WTC11 (cell line): ENCODE results near the gene TAF11L5. TPM values are rescaled to one million over a fixed set of nuclear protein-coding genes. Genes with fewer than 3 reads are reported as not detected.
"Not testable (repeated sequence)": the region's sequence is repeated elsewhere in the genome, so short reads cannot be mapped to it uniquely, and the experiment has no call there.

Experiments used
- ATAC-seq: fragments of 200-7000 bp; cut with Tn5 transposase; 2 replicates; pipeline ENCODE4 v1.10.0; 2021; ENCODE audit warnings: mild to moderate bottlenecking, moderate library complexity
- CTCF ChIA-PET: fragments of 300-600 bp; sonication (Branson Sonifier 250); formaldehyde crosslinking; loops from one replicate; lab custom pipeline; 2021; ENCODE audit warnings: antibody characterized with exemption; lab: Charles Lee
- POLR2A ChIA-PET: fragments of 350-600 bp; sonication (Branson Sonifier 250); formaldehyde crosslinking; loops from one replicate; lab custom pipeline; 2021; ENCODE audit warnings: antibody characterized with exemption; lab: Charles Lee
- DNase-seq: peaks from one replicate; pipeline ENCODE4 v3.0.0; 2021; ENCODE audit warnings: low spot score
- H3K27ac Mint-ChIP-seq: 2 replicates; pipeline ENCODE4 v1.8.0; 2021; ENCODE audit warnings: mixed read lengths
- H3K27me3 Mint-ChIP-seq: 2 replicates; pipeline ENCODE4 v1.8.0; 2021; ENCODE audit warnings: low read depth, mild to moderate bottlenecking, moderate library complexity, mixed read lengths
- H3K36me3 Mint-ChIP-seq: 2 replicates; pipeline ENCODE4 v1.8.0; 2021; ENCODE audit warnings: mixed read lengths
- H3K4me1 Mint-ChIP-seq: 2 replicates; pipeline ENCODE4 v1.8.0; 2022; ENCODE audit warnings: mixed read lengths
- H3K4me3 Mint-ChIP-seq: 2 replicates; pipeline ENCODE4 v1.8.0; 2021; ENCODE audit warnings: mild to moderate bottlenecking, moderate library complexity, mixed read lengths
- H3K9me3 Mint-ChIP-seq: 2 replicates; pipeline ENCODE4 v1.8.0; 2021; ENCODE audit warnings: mixed read lengths
- ESRRA ChIP-seq: sonication (generic); formaldehyde crosslinking; IDR thresholded peaks from 2 replicates; pipeline ENCODE4 v1.8.1; 2022; ENCODE audit warnings: mild to moderate bottlenecking, missing genetic modification reagents, borderline replicate concordance
- ETV6 ChIP-seq: sonication (generic); formaldehyde crosslinking; IDR thresholded peaks from 2 replicates; pipeline ENCODE4 v1.8.1; 2022; ENCODE audit warnings: mild to moderate bottlenecking, missing genetic modification reagents
- GRHL2 ChIP-seq: fragments of 250-450 bp; sonication (Bioruptor Pico); IDR thresholded peaks from 2 replicates; pipeline ENCODE4 v1.8.0; 2022; ENCODE audit warnings: mild to moderate bottlenecking, moderate library complexity; ENCODE audit not compliant: insufficient replicate concordance, severe bottlenecking
- GTF2I ChIP-seq: fragments of 250-450 bp; sonication (Bioruptor Pico); conservative IDR thresholded peaks from 2 replicates; pipeline ENCODE4 v1.4.0; 2021; ENCODE audit warnings: mild to moderate bottlenecking
- JUN ChIP-seq: sonication (generic); formaldehyde crosslinking; IDR thresholded peaks from 2 replicates; pipeline ENCODE4 v1.8.0; 2023; ENCODE audit warnings: mild to moderate bottlenecking, missing genetic modification reagents
- NR3C1 ChIP-seq: sonication (generic); formaldehyde crosslinking; conservative IDR thresholded peaks from 2 replicates; pipeline ENCODE4 v1.8.1; 2023; ENCODE audit warnings: low read depth, mild to moderate bottlenecking, missing genetic modification reagents
- PRRX2 ChIP-seq: fragments of 250-450 bp; sonication (Bioruptor Pico); IDR thresholded peaks from 2 replicates; pipeline ENCODE4 v1.8.0; 2021; ENCODE audit warnings: mild to moderate bottlenecking
- TP53 ChIP-seq: sonication (generic); formaldehyde crosslinking; IDR thresholded peaks from 2 replicates; pipeline ENCODE4 v1.8.1; 2023; ENCODE audit warnings: mild to moderate bottlenecking, missing genetic modification reagents
- ZNF232 ChIP-seq: sonication (generic); formaldehyde crosslinking; IDR thresholded peaks from 2 replicates; pipeline ENCODE4 v1.8.0; 2022; ENCODE audit warnings: mild to moderate bottlenecking, missing genetic modification reagents
- total RNA-seq: library from RNA; stranded (reverse); gene quantifications from 3 replicates; pipeline ENCODE4 v1.2.3, GENCODE V29; 2021
- TF ChIP-seq, protein P1 (sequence below): sonication (generic); formaldehyde crosslinking; IDR thresholded peaks from 2 replicates; pipeline ENCODE4 v1.8.1; 2023; ENCODE audit warnings: mild to moderate bottlenecking, missing genetic modification reagents, borderline replicate concordance
- TF ChIP-seq, protein P2 (sequence below): sonication (generic); formaldehyde crosslinking; IDR thresholded peaks from 2 replicates; pipeline ENCODE4 v1.8.1; 2023; ENCODE audit warnings: mild to moderate bottlenecking, missing genetic modification reagents
- TF ChIP-seq, protein P3 (sequence below): fragments of 250-450 bp; sonication (Bioruptor Pico); IDR thresholded peaks from 2 replicates; pipeline ENCODE4 v1.8.0; 2021; ENCODE audit warnings: mild to moderate bottlenecking
- TF ChIP-seq, protein P4 (sequence below): sonication (generic); formaldehyde crosslinking; IDR thresholded peaks from 2 replicates; pipeline ENCODE4 v1.8.0; 2023; ENCODE audit warnings: missing genetic modification reagents
- TF ChIP-seq, protein P5 (sequence below): fragments of 250-450 bp; sonication (Bioruptor Pico); IDR thresholded peaks from 2 replicates; pipeline ENCODE4 v2.1.2; 2022; ENCODE audit warnings: mild to moderate bottlenecking, moderate library complexity

Gene TAF11L5
- total RNA-seq, 1 experiment from 2014 or later, result not detected

DNA sequence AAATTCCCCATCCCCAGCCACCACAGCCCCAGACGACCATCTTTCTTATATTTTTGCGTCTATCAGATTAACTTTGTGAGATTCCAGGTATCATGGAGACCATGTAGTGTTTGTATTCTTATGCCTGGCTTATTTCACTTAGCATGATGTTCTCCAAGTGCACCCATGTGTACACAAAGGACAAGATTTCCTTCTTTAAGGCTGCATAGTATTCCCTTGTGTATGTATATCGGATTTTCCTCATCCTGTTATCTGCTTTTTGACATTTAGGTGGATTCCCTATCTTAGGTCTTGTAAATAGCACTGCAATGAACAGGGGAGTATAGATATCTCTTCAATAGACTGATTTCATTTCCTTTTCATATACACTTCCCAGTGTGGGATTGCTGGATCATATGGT is 32.3 kb upstream of the TAF11L5 start:
- ChIA-PET CTCF (no interaction called here), POLR2A (no interaction called here)
- Mint-ChIP-seq H3K9me3 (peaks cover 11% of the 10 kb centered on the region), H3K36me3 (no peaks in the 10 kb centered on the region), H3K4me1 (peaks cover 4% of the 10 kb centered on the region), H3K27me3 (no peaks in the 10 kb centered on the region), H3K27ac (no peak overlapping the region)
- DNase-seq (no peak), ATAC-seq (no peak)
- TF ChIP-seq ETV6 (CRISPR knock-in tag) (no peak), GRHL2 (CRISPR knock-in tag) (no peak), PRRX2 (CRISPR knock-in tag) (no peak), JUN (no peak), GTF2I (CRISPR knock-in tag) (no peak)
- TF ChIP-seq, protein P1, sequence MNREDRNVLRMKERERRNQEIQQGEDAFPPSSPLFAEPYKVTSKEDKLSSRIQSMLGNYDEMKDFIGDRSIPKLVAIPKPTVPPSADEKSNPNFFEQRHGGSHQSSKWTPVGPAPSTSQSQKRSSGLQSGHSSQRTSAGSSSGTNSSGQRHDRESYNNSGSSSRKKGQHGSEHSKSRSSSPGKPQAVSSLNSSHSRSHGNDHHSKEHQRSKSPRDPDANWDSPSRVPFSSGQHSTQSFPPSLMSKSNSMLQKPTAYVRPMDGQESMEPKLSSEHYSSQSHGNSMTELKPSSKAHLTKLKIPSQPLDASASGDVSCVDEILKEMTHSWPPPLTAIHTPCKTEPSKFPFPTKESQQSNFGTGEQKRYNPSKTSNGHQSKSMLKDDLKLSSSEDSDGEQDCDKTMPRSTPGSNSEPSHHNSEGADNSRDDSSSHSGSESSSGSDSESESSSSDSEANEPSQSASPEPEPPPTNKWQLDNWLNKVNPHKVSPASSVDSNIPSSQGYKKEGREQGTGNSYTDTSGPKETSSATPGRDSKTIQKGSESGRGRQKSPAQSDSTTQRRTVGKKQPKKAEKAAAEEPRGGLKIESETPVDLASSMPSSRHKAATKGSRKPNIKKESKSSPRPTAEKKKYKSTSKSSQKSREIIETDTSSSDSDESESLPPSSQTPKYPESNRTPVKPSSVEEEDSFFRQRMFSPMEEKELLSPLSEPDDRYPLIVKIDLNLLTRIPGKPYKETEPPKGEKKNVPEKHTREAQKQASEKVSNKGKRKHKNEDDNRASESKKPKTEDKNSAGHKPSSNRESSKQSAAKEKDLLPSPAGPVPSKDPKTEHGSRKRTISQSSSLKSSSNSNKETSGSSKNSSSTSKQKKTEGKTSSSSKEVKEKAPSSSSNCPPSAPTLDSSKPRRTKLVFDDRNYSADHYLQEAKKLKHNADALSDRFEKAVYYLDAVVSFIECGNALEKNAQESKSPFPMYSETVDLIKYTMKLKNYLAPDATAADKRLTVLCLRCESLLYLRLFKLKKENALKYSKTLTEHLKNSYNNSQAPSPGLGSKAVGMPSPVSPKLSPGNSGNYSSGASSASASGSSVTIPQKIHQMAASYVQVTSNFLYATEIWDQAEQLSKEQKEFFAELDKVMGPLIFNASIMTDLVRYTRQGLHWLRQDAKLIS, result no peak
- TF ChIP-seq, protein P2, sequence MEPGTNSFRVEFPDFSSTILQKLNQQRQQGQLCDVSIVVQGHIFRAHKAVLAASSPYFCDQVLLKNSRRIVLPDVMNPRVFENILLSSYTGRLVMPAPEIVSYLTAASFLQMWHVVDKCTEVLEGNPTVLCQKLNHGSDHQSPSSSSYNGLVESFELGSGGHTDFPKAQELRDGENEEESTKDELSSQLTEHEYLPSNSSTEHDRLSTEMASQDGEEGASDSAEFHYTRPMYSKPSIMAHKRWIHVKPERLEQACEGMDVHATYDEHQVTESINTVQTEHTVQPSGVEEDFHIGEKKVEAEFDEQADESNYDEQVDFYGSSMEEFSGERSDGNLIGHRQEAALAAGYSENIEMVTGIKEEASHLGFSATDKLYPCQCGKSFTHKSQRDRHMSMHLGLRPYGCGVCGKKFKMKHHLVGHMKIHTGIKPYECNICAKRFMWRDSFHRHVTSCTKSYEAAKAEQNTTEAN, result no peak
- TF ChIP-seq, all 79 proteins: peak for 0
- H3K4me3 Mint-ChIP-seq, result no peak overlapping the region

DNA sequence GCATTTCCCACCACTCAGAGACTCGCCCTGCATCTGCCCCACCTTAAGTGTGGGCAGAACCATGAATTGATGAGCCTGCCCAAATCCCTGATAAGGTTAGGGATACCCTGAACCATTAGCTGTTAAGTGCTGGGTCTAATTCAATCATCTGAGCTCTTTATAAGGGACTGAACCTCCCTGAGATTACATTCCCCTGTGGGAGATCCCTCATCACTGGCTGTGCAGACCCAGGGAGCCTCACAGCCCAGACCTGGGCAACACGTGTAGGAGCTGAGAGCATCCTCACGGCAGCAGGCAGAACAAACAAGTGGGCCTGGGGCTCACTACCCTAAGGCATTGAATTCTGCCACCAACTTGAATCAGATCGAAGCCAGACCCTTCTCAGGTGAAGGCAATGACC is 27.6 kb upstream of the TAF11L5 start:
- ChIA-PET CTCF (no interaction called here), POLR2A (no interaction called here)
- H3K4me3 Mint-ChIP-seq, result no peak overlapping the region
- DNase-seq, result no peak
- H3K27ac Mint-ChIP-seq, result no peak overlapping the region
- peaks cover 4% of the 10 kb centered on the region for H3K4me1 Mint-ChIP-seq
- no peak for ATAC-seq
- no peaks in the 10 kb centered on the region for H3K36me3 Mint-ChIP-seq
- TF ChIP-seq ESRRA (CRISPR knock-in tag), result no peak
- TF ChIP-seq TP53, result no peak
- no peak for TF ChIP-seq JUN
- TF ChIP-seq, protein P3, sequence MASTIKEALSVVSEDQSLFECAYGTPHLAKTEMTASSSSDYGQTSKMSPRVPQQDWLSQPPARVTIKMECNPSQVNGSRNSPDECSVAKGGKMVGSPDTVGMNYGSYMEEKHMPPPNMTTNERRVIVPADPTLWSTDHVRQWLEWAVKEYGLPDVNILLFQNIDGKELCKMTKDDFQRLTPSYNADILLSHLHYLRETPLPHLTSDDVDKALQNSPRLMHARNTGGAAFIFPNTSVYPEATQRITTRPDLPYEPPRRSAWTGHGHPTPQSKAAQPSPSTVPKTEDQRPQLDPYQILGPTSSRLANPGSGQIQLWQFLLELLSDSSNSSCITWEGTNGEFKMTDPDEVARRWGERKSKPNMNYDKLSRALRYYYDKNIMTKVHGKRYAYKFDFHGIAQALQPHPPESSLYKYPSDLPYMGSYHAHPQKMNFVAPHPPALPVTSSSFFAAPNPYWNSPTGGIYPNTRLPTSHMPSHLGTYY (CRISPR knock-in tag), result no peak
- TF ChIP-seq, protein P4, sequence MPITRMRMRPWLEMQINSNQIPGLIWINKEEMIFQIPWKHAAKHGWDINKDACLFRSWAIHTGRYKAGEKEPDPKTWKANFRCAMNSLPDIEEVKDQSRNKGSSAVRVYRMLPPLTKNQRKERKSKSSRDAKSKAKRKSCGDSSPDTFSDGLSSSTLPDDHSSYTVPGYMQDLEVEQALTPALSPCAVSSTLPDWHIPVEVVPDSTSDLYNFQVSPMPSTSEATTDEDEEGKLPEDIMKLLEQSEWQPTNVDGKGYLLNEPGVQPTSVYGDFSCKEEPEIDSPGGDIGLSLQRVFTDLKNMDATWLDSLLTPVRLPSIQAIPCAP (CRISPR knock-in tag), result no peak
- no peak for TF ChIP-seq NR3C1 (CRISPR knock-in tag)
- no peak for TF ChIP-seq ZNF232 (CRISPR knock-in tag)
- TF ChIP-seq, protein P5, sequence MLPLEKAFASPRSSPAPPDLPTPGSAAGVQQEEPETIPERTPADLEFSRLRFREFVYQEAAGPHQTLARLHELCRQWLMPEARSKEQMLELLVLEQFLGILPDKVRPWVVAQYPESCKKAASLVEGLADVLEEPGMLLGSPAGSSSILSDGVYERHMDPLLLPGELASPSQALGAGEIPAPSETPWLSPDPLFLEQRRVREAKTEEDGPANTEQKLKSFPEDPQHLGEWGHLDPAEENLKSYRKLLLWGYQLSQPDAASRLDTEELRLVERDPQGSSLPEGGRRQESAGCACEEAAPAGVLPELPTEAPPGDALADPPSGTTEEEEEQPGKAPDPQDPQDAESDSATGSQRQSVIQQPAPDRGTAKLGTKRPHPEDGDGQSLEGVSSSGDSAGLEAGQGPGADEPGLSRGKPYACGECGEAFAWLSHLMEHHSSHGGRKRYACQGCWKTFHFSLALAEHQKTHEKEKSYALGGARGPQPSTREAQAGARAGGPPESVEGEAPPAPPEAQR, result no peak
- H3K9me3 Mint-ChIP-seq, result peaks cover 11% of the 10 kb centered on the region
- no peaks in the 10 kb centered on the region for H3K27me3 Mint-ChIP-seq

DNA sequence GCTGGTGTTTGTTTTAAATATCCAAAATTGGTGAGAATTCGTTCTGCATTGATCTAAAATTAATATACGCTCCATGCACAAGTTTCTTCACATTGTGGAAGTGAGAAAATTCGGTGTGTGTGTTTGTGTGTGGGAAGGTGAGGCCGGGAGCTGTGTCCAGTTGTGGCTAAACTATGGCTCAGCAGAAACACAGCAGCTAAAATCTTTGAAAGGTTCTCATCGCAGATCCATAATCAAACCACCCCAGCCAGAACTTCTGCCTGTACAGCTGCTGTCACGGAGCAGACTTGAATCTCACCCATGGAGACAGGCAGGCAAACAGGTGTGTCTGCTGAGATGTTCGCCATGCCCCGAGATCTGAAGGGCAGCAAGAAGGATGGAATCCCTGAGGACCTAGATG is 27.1 kb upstream of the TAF11L5 start, which contains the start of gene TAF11L2:
TSS of gene TAF11L2 (plus strand) at position 301 of the 400 bp plus-strand sequence.
- H3K27ac Mint-ChIP-seq, H3K27me3 Mint-ChIP-seq, DNase-seq, H3K4me1 Mint-ChIP-seq, H3K4me3 Mint-ChIP-seq, H3K36me3 Mint-ChIP-seq, POLR2A ChIA-PET, ATAC-seq, H3K9me3 Mint-ChIP-seq, CTCF ChIA-PET: not testable (repeated sequence)
